ENCODE data around the gene ADIPOR2. TPM values are rescaled to one million over a fixed set of nuclear protein-coding genes. Genes with fewer than 3 reads are reported as not detected.

The ADIPOR2 gene
- total and polyA plus RNA-seq, 4 donors, result 26.6 to 68.3 (median 41.7) TPM

DNA sequence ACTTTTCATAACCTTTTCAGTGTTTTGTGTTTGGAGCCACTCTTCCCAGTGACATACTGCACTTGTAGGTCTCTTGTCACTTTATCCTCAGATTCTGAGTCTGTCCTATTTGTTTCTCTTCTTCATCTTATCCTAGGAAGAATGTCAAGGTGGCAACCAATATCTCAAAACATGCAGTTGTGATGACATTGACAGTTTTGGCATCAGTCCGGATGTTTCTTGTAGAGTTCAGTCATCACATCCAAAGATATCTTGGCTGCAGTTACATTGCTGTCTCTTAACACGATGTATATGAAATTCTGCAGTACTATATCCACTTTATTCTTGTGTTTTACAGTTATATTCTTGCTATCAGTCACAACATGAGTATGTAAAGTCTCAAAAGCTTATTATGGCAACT lies 6.4 kb downstream of the ADIPOR2 start:
- no peak overlapping the region for H3K9ac ChIP-seq (ENCODE audit: low read depth in 1 of 2, low read length in 2 of 2)
- TF ChIP-seq, protein P1, sequence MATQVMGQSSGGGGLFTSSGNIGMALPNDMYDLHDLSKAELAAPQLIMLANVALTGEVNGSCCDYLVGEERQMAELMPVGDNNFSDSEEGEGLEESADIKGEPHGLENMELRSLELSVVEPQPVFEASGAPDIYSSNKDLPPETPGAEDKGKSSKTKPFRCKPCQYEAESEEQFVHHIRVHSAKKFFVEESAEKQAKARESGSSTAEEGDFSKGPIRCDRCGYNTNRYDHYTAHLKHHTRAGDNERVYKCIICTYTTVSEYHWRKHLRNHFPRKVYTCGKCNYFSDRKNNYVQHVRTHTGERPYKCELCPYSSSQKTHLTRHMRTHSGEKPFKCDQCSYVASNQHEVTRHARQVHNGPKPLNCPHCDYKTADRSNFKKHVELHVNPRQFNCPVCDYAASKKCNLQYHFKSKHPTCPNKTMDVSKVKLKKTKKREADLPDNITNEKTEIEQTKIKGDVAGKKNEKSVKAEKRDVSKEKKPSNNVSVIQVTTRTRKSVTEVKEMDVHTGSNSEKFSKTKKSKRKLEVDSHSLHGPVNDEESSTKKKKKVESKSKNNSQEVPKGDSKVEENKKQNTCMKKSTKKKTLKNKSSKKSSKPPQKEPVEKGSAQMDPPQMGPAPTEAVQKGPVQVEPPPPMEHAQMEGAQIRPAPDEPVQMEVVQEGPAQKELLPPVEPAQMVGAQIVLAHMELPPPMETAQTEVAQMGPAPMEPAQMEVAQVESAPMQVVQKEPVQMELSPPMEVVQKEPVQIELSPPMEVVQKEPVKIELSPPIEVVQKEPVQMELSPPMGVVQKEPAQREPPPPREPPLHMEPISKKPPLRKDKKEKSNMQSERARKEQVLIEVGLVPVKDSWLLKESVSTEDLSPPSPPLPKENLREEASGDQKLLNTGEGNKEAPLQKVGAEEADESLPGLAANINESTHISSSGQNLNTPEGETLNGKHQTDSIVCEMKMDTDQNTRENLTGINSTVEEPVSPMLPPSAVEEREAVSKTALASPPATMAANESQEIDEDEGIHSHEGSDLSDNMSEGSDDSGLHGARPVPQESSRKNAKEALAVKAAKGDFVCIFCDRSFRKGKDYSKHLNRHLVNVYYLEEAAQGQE (IDR thresholded peaks at IDR 0.05), result no peak
- TF ChIP-seq GABPA (IDR thresholded peaks at IDR 0.05 in 1 of 2, conservative IDR thresholded peaks at IDR 0.05 in 1 of 2), result no peak
- TF ChIP-seq, protein P2, sequence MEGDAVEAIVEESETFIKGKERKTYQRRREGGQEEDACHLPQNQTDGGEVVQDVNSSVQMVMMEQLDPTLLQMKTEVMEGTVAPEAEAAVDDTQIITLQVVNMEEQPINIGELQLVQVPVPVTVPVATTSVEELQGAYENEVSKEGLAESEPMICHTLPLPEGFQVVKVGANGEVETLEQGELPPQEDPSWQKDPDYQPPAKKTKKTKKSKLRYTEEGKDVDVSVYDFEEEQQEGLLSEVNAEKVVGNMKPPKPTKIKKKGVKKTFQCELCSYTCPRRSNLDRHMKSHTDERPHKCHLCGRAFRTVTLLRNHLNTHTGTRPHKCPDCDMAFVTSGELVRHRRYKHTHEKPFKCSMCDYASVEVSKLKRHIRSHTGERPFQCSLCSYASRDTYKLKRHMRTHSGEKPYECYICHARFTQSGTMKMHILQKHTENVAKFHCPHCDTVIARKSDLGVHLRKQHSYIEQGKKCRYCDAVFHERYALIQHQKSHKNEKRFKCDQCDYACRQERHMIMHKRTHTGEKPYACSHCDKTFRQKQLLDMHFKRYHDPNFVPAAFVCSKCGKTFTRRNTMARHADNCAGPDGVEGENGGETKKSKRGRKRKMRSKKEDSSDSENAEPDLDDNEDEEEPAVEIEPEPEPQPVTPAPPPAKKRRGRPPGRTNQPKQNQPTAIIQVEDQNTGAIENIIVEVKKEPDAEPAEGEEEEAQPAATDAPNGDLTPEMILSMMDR (IDR thresholded peaks at IDR 0.05; ENCODE audit: low read depth, low read length, missing input control), result no peak
- TF ChIP-seq TAF1 (conservative IDR thresholded peaks at IDR 0.05), result no peak
- TF ChIP-seq, protein P3, sequence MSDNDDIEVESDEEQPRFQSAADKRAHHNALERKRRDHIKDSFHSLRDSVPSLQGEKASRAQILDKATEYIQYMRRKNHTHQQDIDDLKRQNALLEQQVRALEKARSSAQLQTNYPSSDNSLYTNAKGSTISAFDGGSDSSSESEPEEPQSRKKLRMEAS (IDR thresholded peaks at IDR 0.05), result no peak
- TF ChIP-seq FOXA1 (IDR thresholded peaks at IDR 0.05), result no peak
- TF ChIP-seq FOXA2 (IDR thresholded peaks at IDR 0.05), result no peak
- TF ChIP-seq YY1 (IDR thresholded peaks at IDR 0.05), result no peak
- TF ChIP-seq EGR1 (IDR thresholded peaks at IDR 0.05; ENCODE audit: low read depth in 2 of 2), result no peak
- TF ChIP-seq JUND (IDR thresholded peaks at IDR 0.05), result no peak
- no peak for TF ChIP-seq RXRA (IDR thresholded peaks at IDR 0.05)
- TF ChIP-seq SP1 (IDR thresholded peaks at IDR 0.05), result no peak
- no peak for TF ChIP-seq HNF4G (IDR thresholded peaks at IDR 0.05)
- no peak for TF ChIP-seq RAD21 (IDR thresholded peaks at IDR 0.05)
- no peak for TF ChIP-seq HNF4A (conservative IDR thresholded peaks at IDR 0.05)
- H3K4me3 ChIP-seq (ENCODE audit: low read depth in 1 of 3, low read length in 3 of 3), result no peak overlapping the region
- H3K36me3 ChIP-seq (ENCODE audit: control insufficient read depth in 4 of 4, insufficient read depth in 3 of 4, low read depth in 1 of 4, low read length in 3 of 4), result peaks cover 0 to 2% (median 0%) of the 10 kb centered on the region in 4 donors
- 31% methylated on average over 2 of the region's 2 CpGs for WGBS
- no peaks in the 10 kb centered on the region for H3K9me3 ChIP-seq (ENCODE audit: control insufficient read depth in 4 of 4, low read length in 3 of 4)
- no peaks in the 10 kb centered on the region for H3K27me3 ChIP-seq (ENCODE audit: control insufficient read depth in 4 of 4, insufficient read depth in 4 of 4, low read length in 3 of 4)
- DNase-seq (ENCODE audit: low spot score), result no peak
- peaks cover 1 to 39% (median 24%) of the 10 kb centered on the region in 4 donors for H3K4me1 ChIP-seq (ENCODE audit: control insufficient read depth in 4 of 4, insufficient read depth in 4 of 4, low read length in 3 of 4)
- no peak overlapping the region for H3K27ac ChIP-seq (ENCODE audit: low read depth in 1 of 2, low read length in 2 of 2)

DNA sequence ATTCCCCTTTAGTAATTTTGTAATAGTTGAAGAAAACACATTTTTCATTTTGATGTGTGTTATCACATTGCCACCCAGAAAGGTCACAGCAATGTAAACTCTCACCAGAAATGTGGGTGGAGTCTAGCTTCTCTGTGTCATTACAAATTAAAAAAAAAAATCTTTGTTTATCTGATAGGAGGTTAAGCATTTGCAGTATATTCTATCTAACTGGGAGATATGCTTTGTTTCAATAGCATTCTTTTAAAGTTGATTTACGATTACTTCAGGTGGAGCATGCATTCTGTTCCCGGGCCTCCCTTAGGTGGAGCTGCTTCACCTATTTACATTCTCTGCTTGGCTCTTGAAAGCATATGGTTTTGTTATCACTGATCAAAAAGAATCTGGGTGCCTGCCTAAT lies 7.8 kb downstream of the ADIPOR2 start:
- Histone ChIP-seq H3K4me3 (ENCODE audit: low read depth in 1 of 3, low read length in 3 of 3) (no peak overlapping the region), H3K27me3 (ENCODE audit: control insufficient read depth in 4 of 4, insufficient read depth in 4 of 4, low read length in 3 of 4) (no peaks in the 10 kb centered on the region), H3K9ac (ENCODE audit: low read depth in 1 of 2, low read length in 2 of 2) (no peak overlapping the region), H3K4me1 (ENCODE audit: control insufficient read depth in 4 of 4, insufficient read depth in 4 of 4, low read length in 3 of 4) (peaks cover 0 to 37% (median 25%) of the 10 kb centered on the region in 4 donors), H3K9me3 (ENCODE audit: control insufficient read depth in 4 of 4, low read length in 3 of 4) (no peaks in the 10 kb centered on the region), H3K36me3 (ENCODE audit: control insufficient read depth in 4 of 4, insufficient read depth in 3 of 4, low read depth in 1 of 4, low read length in 3 of 4) (no peaks in the 10 kb centered on the region), H3K27ac (ENCODE audit: low read depth in 1 of 2, low read length in 2 of 2) (no peak overlapping the region)
- TF ChIP-seq RAD21 (IDR thresholded peaks at IDR 0.05) (peak in 1 of 2 donors; percentile 22), GABPA (IDR thresholded peaks at IDR 0.05 in 1 of 2, conservative IDR thresholded peaks at IDR 0.05 in 1 of 2) (no peak), HNF4G (IDR thresholded peaks at IDR 0.05) (no peak), YY1 (IDR thresholded peaks at IDR 0.05) (no peak), JUND (IDR thresholded peaks at IDR 0.05) (no peak)
- no peak for DNase-seq (ENCODE audit: low spot score)
- WGBS, result 66% methylated on average over 2 of the region's 2 CpGs
